HG03108 (cell line): ENCODE measurements around the gene NOL4L.
"Not testable (repeated sequence)": the region's sequence is repeated elsewhere in the genome, so short reads cannot be mapped to it uniquely, and the experiment has no call there.

Source experiments
- ATAC-seq: cut with Tn5 transposase; IDR thresholded peaks from one replicate; pipeline ENCODE4 v1.9.1; 2021; ENCODE audit warnings: moderate library complexity; ENCODE audit not compliant: unreplicated experiment

Gene NOL4L

GRCh38 chr20:32596681-32597252 lies 11.6 kb upstream of the NOL4L start:
- no peak for ATAC-seq

- ATAC-seq, result no peak
These were observed 10.0 kb upstream of the NOL4L start for GRCh38 chr20:32595143-32595542.

GRCh38 chr20:32594669-32595068 lies 9.5 kb upstream of the NOL4L start:
- not testable (repeated sequence) for ATAC-seq

- ATAC-seq, result no peak
These were observed 9.1 kb upstream of the NOL4L start for GRCh38 chr20:32594204-32594603.

- not testable (repeated sequence) for ATAC-seq
These were observed 7.5 kb upstream of the NOL4L start for GRCh38 chr20:32592616-32593015.

- no peak for ATAC-seq
These were observed 6.9 kb upstream of the NOL4L start for GRCh38 chr20:32592022-32592421.

- ATAC-seq, result no peak
These were observed 4.6 kb upstream of the NOL4L start for GRCh38 chr20:32589769-32590168.

- ATAC-seq, result no peak
These were observed 4.1 kb upstream of the NOL4L start for GRCh38 chr20:32589256-32589655.

GRCh38 chr20:32588040-32588439 lies 2.9 kb upstream of the NOL4L start:
- ATAC-seq, result no peak

GRCh38 chr20:32586291-32586690 lies 1.2 kb upstream of the NOL4L start:
- ATAC-seq, result no peak

- ATAC-seq, result peak; percentile 27
These were observed 524 bp upstream of the NOL4L start for GRCh38 chr20:32585586-32586127.

GRCh38 chr20:32583581-32584070 lies 1.5 kb downstream of the NOL4L start:
- no peak for ATAC-seq

GRCh38 chr20:32582659-32583580 lies 2.2 kb downstream of the NOL4L start:
- no peak for ATAC-seq

- no peak for ATAC-seq
These were observed 3.1 kb downstream of the NOL4L start for GRCh38 chr20:32581839-32582658.

- ATAC-seq, result no peak
These were observed 3.9 kb downstream of the NOL4L start for GRCh38 chr20:32580970-32581838.

- ATAC-seq, result no peak
These were observed 4.7 kb downstream of the NOL4L start for GRCh38 chr20:32580219-32580969.

- ATAC-seq, result no peak
These were observed 6.2 kb downstream of the NOL4L start for GRCh38 chr20:32578840-32579390.

- not testable (repeated sequence) for ATAC-seq
These were observed 7.1 kb downstream of the NOL4L start for GRCh38 chr20:32578062-32578461.

- no peak for ATAC-seq
These were observed 7.5 kb downstream of the NOL4L start for GRCh38 chr20:32577657-32578056.
